H1 (cell line): Measurements from ENCODE around the gene ADARB2. TPM values are rescaled to one million over a fixed set of nuclear protein-coding genes. Genes with fewer than 3 reads are reported as not detected.

ENCODE experiments used
- CTCF ChIA-PET: fragments of 300-600 bp; sonication (Branson Sonifier 250); formaldehyde crosslinking; loops from one replicate; lab custom pipeline; 2021; ENCODE audit not compliant: partially characterized antibody; lab: Charles Lee
- POLR2A ChIA-PET: fragments of 300-600 bp; sonication (Branson Sonifier 250); formaldehyde crosslinking; loops from one replicate; lab custom pipeline; 2021; ENCODE audit warnings: inconsistent platforms; ENCODE audit not compliant: partially characterized antibody; lab: Charles Lee
- DNase-seq, 2 experiments: peaks; one replicate each; pipeline versions ENCODE4 v3.0.0 to v3.0.0-alpha.2; 2010 to 2022; ENCODE audit warnings: low spot score in 2 of 2, low read depth in 1 of 2, mixed read lengths in 1 of 2
- FAIRE-seq: peaks from 2 replicates; lab custom pipeline; 2011; peaks lifted over from hg19 to GRCh38; lab: Jason Lieb, UNC
- H2AFZ ChIP-seq: 2 replicates; pipeline ENCODE4 v1.8.1; 2012; ENCODE audit warnings: low read length, inconsistent platforms
- H2AK5ac ChIP-seq: 2 replicates; pipeline ENCODE4 v1.6.1; 2013; ENCODE audit warnings: low read depth, low read length
- H2BK120ac ChIP-seq: replicated peaks from 2 replicates; pipeline ENCODE3; 2013; ENCODE audit warnings: low read depth, low read length, inconsistent platforms
- H2BK12ac ChIP-seq: 2 replicates; pipeline ENCODE4 v1.6.1; 2013; ENCODE audit warnings: low read depth, low read length
- H2BK15ac ChIP-seq: 2 replicates; pipeline ENCODE4 v1.6.1; 2013; ENCODE audit warnings: low read length
- H2BK20ac ChIP-seq: 2 replicates; pipeline ENCODE4 v1.6.1; 2013; ENCODE audit warnings: low read length
- H2BK5ac ChIP-seq: 2 replicates; pipeline ENCODE4 v1.6.1; 2013; ENCODE audit warnings: low read depth, low read length
- H3K14ac ChIP-seq: 2 replicates; pipeline ENCODE4 v1.6.1; 2013; ENCODE audit warnings: inconsistent platforms; ENCODE audit not compliant: insufficient read length
- H3K18ac ChIP-seq: 2 replicates; pipeline ENCODE4 v1.6.1; 2013; ENCODE audit warnings: low read length; ENCODE audit errors: extremely low read depth
- H3K23ac ChIP-seq: 2 replicates; pipeline ENCODE4 v1.6.1; 2013; ENCODE audit warnings: inconsistent platforms; ENCODE audit not compliant: insufficient read length
- H3K23me2 ChIP-seq: 2 replicates; pipeline ENCODE4 v1.6.1; 2013; ENCODE audit warnings: low read depth, low read length
- H3K27ac ChIP-seq: 2 replicates; pipeline ENCODE4 v1.6.1; 2011; ENCODE audit warnings: low read depth, low read length, inconsistent platforms
- H3K27me3 ChIP-seq, 4 experiments: replicated peaks in 1 of 4; 1 replicate in 1 of 4; 2 replicates in 3 of 4; pipeline versions ENCODE4 v1.6.1 to v1.8.1; 2011 to 2013; ENCODE audit warnings: low read length in 3 of 4, mild to moderate bottlenecking in 3 of 4, inconsistent platforms in 2 of 4, mixed read lengths in 2 of 4, moderate library complexity in 1 of 4; ENCODE audit not compliant: control insufficient read depth in 3 of 4, insufficient read depth in 3 of 4; ENCODE audit errors: extremely low read depth in 1 of 4
- H3K36me3 ChIP-seq, 4 experiments: 2 replicates each; pipeline versions ENCODE4 v1.6.1 to v1.8.1; 2011 to 2013; ENCODE audit warnings: mild to moderate bottlenecking in 4 of 4, low read length in 3 of 4, moderate library complexity in 2 of 4, control low read depth in 1 of 4, inconsistent platforms in 1 of 4; ENCODE audit not compliant: insufficient read depth in 4 of 4, control insufficient read depth in 2 of 4
- H3K4ac ChIP-seq: replicated peaks from 2 replicates; pipeline ENCODE3; 2013; ENCODE audit warnings: low read length, low read depth, mixed read lengths, inconsistent platforms; ENCODE audit not compliant: insufficient read length
- H3K4me1 ChIP-seq, 4 experiments: replicated peaks in 1 of 4; 1 replicate in 1 of 4; 2 replicates in 3 of 4; pipeline versions ENCODE4 v1.6.1 to v1.8.1; 2011 to 2013; ENCODE audit warnings: low read length in 3 of 4, inconsistent platforms in 2 of 4, mixed read lengths in 1 of 4; ENCODE audit not compliant: insufficient read depth in 4 of 4, control insufficient read depth in 3 of 4
- H3K4me2 ChIP-seq, 2 experiments: 2 replicates each; pipeline versions ENCODE4 v1.6.1 to v1.8.1; 2011 to 2013; ENCODE audit warnings: low read depth in 2 of 2, low read length in 2 of 2, control low read depth in 1 of 2, inconsistent platforms in 1 of 2, mild to moderate bottlenecking in 1 of 2; ENCODE audit not compliant: insufficient read depth in 1 of 2
- H3K4me3 ChIP-seq, 4 experiments: fragments of 200-600, 300-600 bp in 1 of 4; sonication (generic), shearing (Covaris generic), sonication (Bioruptor Twin) in 1 of 4; 2 replicates each; pipeline versions ENCODE4 v1.5.1 to v1.8.1; 2011 to 2016; ENCODE audit warnings: low read length in 4 of 4, low read depth in 3 of 4, control low read depth in 2 of 4, inconsistent platforms in 2 of 4, mild to moderate bottlenecking in 2 of 4, mixed read lengths in 1 of 4, moderate library complexity in 1 of 4; ENCODE audit not compliant: insufficient read depth in 2 of 4; ENCODE audit errors: extremely low read depth in 1 of 4
- H3K56ac ChIP-seq: replicated peaks from 2 replicates; pipeline ENCODE3; 2013; ENCODE audit warnings: low read depth, mild to moderate bottlenecking, mixed read lengths, low read length, inconsistent platforms; ENCODE audit not compliant: insufficient read length
- H3K79me1 ChIP-seq: 2 replicates; pipeline ENCODE4 v1.6.1; 2013; ENCODE audit warnings: low read depth, low read length, control low read depth
- H3K79me2 ChIP-seq, 2 experiments: 2 replicates each; pipeline versions ENCODE4 v1.6.1 to v1.8.1; 2012 to 2013; ENCODE audit warnings: low read length in 2 of 2, mild to moderate bottlenecking in 2 of 2, inconsistent platforms in 1 of 2; ENCODE audit not compliant: insufficient read depth in 2 of 2, control insufficient read depth in 1 of 2
- H3K9ac ChIP-seq, 4 experiments: replicated peaks in 1 of 4; 1 replicate in 1 of 4; 2 replicates in 3 of 4; pipeline versions ENCODE4 v1.6.1 to v1.8.1; 2011 to 2013; ENCODE audit warnings: low read depth in 3 of 4, low read length in 3 of 4, control low read depth in 2 of 4, mild to moderate bottlenecking in 2 of 4, moderate library complexity in 2 of 4, inconsistent platforms in 1 of 4; ENCODE audit errors: extremely low read depth in 1 of 4
- H3K9me3 ChIP-seq, 2 experiments: 2 replicates each; pipeline versions ENCODE4 v1.6.1 to v1.8.1; 2012 to 2013; ENCODE audit warnings: mild to moderate bottlenecking in 2 of 2, moderate library complexity in 2 of 2, control low read depth in 1 of 2, inconsistent platforms in 1 of 2, low read depth in 1 of 2, low read length in 1 of 2, mixed read lengths in 1 of 2; ENCODE audit not compliant: insufficient read depth in 2 of 2
- H4K20me1 ChIP-seq, 2 experiments: replicated peaks in 1 of 2; 2 replicates each; pipeline versions ENCODE3 to v1.8.1; 2011 to 2013; ENCODE audit warnings: inconsistent platforms in 2 of 2, low read length in 2 of 2, mild to moderate bottlenecking in 1 of 2; ENCODE audit not compliant: insufficient read depth in 2 of 2, control insufficient read depth in 1 of 2
- H4K5ac ChIP-seq: 2 replicates; pipeline ENCODE4 v1.6.1; 2013; ENCODE audit warnings: low read length, low read depth, mixed read lengths, inconsistent platforms; ENCODE audit not compliant: insufficient read length
- H4K8ac ChIP-seq: 2 replicates; pipeline ENCODE4 v1.8.0; 2013; ENCODE audit warnings: mild to moderate bottlenecking, moderate library complexity, low read length, inconsistent platforms; ENCODE audit not compliant: insufficient read depth; ENCODE audit errors: extremely low read depth
- H4K91ac ChIP-seq: replicated peaks from 2 replicates; pipeline ENCODE3; 2013; ENCODE audit warnings: low read length, mixed read lengths, inconsistent platforms; ENCODE audit not compliant: insufficient read length
- CBX8 ChIP-seq: fragments of 300-800, 300-1000 bp; sonication (generic); IDR thresholded peaks from 2 replicates; pipeline ENCODE4 v1.7.1; 2016; ENCODE audit warnings: low read depth, low read length, borderline replicate concordance
- CHD2 ChIP-seq: IDR thresholded peaks from 2 replicates; pipeline ENCODE4 v1.6.1; 2012; ENCODE audit warnings: low read length, improper control_type of control experiment
- HDAC2 ChIP-seq, 2 experiments: fragments of 300-600 bp in 1 of 2; sonication (generic) in 1 of 2; IDR thresholded peaks; 2 replicates each; pipeline ENCODE4 v1.6.1; 2011 to 2012; ENCODE audit warnings: low read depth in 2 of 2, low read length in 2 of 2, mild to moderate bottlenecking in 2 of 2, moderate library complexity in 2 of 2, borderline replicate concordance in 1 of 2, inconsistent platforms in 1 of 2
- NANOG ChIP-seq: IDR thresholded peaks from 2 replicates; pipeline ENCODE4 v1.6.1; 2011; ENCODE audit warnings: low read length, low read depth, mild to moderate bottlenecking, inconsistent platforms; ENCODE audit not compliant: insufficient read depth, poor library complexity, severe bottlenecking
- RFX5 ChIP-seq: IDR thresholded peaks from 2 replicates; pipeline ENCODE4 v1.6.1; 2011; ENCODE audit warnings: low read depth, low read length, improper control_type of control experiment, borderline replicate concordance
- WGBS, 2 experiments: shearing (Covaris generic) in 1 of 2; methylation state at CpG; one replicate each; pipeline versions ENCODE4 v1.1.6 to v1.1.7; 2013 to 2015; ENCODE audit warnings: low lambda C conversion rate in 2 of 2, mixed read lengths in 2 of 2, inconsistent platforms in 1 of 2, low coverage in 1 of 2, missing lambda C conversion rate in 1 of 2; ENCODE audit not compliant: insufficient replicate concordance in 2 of 2, insufficient coverage in 1 of 2, insufficient read length in 1 of 2; ENCODE audit errors: extremely low coverage in 1 of 2, missing lambda C conversion rate in 1 of 2; 5-methylcytosine and 5-hydroxymethylcytosine counted together
- polyA plus RNA-seq, 7 experiments: library from polyadenylated mRNA; depleted of rRNA in 3 of 7; stranded (reverse) in 5 of 7; unstranded in 2 of 7; fragments of >200 nt in 5 of 7; fragments of 200-250 nt in 2 of 7; gene quantifications; 1 replicate in 5 of 7; 2 replicates in 1 of 7; 4 replicates in 1 of 7; pipeline versions ENCODE4 v1.2.1 to v1.2.3, GENCODE V29; 2011 to 2013; ENCODE audit warnings: missing spikeins in 2 of 7, mixed read lengths in 2 of 7
- total RNA-seq: library from RNA; stranded (reverse); fragmentation: NEBNext Ultra II Directional; extraction: Animal tissue kit (Norgen Biotek cat#: 25700); gene quantifications from 2 replicates; pipeline ENCODE4 v1.2.1, GENCODE V29; 2021

The ADARB2 gene
- total and polyA plus RNA-seq, 2 of the 8 experiments (the other 6 are each of a cell fraction or from before 2014, with no cell fraction given), result 2.2 to 2.8 TPM

- Histone ChIP-seq H3K27me3 (no peaks in the 10 kb centered on the region), H3K4ac (no peak overlapping the region), H4K8ac (no peak overlapping the region), H2BK120ac (no peak overlapping the region), H4K5ac (no peak overlapping the region), H3K9me3 (no peaks in the 10 kb centered on the region), H3K23ac (no peak overlapping the region), H2AFZ (no peak overlapping the region), H3K4me2 (no peak overlapping the region), H2BK5ac (no peak overlapping the region), H4K20me1 (peaks cover 0 to 5% of the 10 kb centered on the region in 2 experiments), H3K4me3 (no peak overlapping the region), H2BK20ac (no peak overlapping the region), H3K23me2 (peaks cover 3% of the 10 kb centered on the region; the same call in 1 of the 2 replicates), H3K56ac (no peak overlapping the region), H3K18ac (no peak overlapping the region), H2BK15ac (no peak overlapping the region), H3K27ac (no peak overlapping the region), H3K79me2 (no peaks in the 10 kb centered on the region), H3K4me1 (no peaks in the 10 kb centered on the region), H2AK5ac (no peak overlapping the region), H4K91ac (no peak overlapping the region), H2BK12ac (no peak overlapping the region), H3K79me1 (no peaks in the 10 kb centered on the region), H3K36me3 (no peaks in the 10 kb centered on the region), H3K14ac (no peak overlapping the region), H3K9ac (no peak overlapping the region)
- DNase-seq (no peak), FAIRE-seq (no peak)
- 82% methylated on average over 5 of the region's 5 CpGs; no CpG with 5 or more reads in 1 of the 2 experiments for WGBS, 2 experiments
- TF ChIP-seq NANOG, result no peak
- TF ChIP-seq CBX8, result no peak
- no peak for TF ChIP-seq HDAC2 (IDR thresholded peaks at IDR 0.05; ENCODE audit: borderline replicate concordance in 1 of 2, low read depth in 2 of 2, low read length in 2 of 2)
- TF ChIP-seq CHD2, result no peak
- TF ChIP-seq RFX5, result no peak
- ChIA-PET CTCF (interaction anchor here (0.7 kb wide), 1 partner anchor 166 kb away, joined by 3 read pairs; no protein-coding TSS in a partner anchor), POLR2A (no interaction called here)
Observed at GRCh38 chr10:1646332-1646731, 91.0 kb downstream of the ADARB2 start.
